NCI-H2081 treated with DMSO at 0.1 percent for 48 hours (cell line): ENCODE results near the gene PGLYRP3.

ENCODE experiments used
- DNase-seq: peaks from one replicate; lab custom pipeline; 2025; lab: John Stamatoyannopoulos, UW

The PGLYRP3 gene

GRCh38 chr1:153260585-153261280, 52.0 kb downstream of the PGLYRP3 start:
- DNase-seq, result no peak

GRCh38 chr1:153259387-153259786, 53.4 kb downstream of the PGLYRP3 start, which contains the start of gene LORICRIN:
Gene LORICRIN (plus strand): TSS chr1:153259687. CDS start chr1:153260950, 1,263 bp downstream.
- DNase-seq, result no peak

GRCh38 chr1:153253693-153254092, 59.1 kb downstream of the PGLYRP3 start:
- DNase-seq, result no peak

GRCh38 chr1:153253076-153253475, 59.7 kb downstream of the PGLYRP3 start:
- no peak for DNase-seq

GRCh38 chr1:153251988-153252387, 60.8 kb downstream of the PGLYRP3 start:
- DNase-seq, result no peak

- DNase-seq, result no peak
Measured at GRCh38 chr1:153251562-153251961, 61.2 kb downstream of the PGLYRP3 start.

GRCh38 chr1:153251087-153251486, 61.7 kb downstream of the PGLYRP3 start:
- DNase-seq, result no peak

- no peak for DNase-seq
Measured at GRCh38 chr1:153250166-153250565, 62.6 kb downstream of the PGLYRP3 start.

GRCh38 chr1:153248176-153248879, 64.4 kb downstream of the PGLYRP3 start:
- no peak for DNase-seq
